GM23248 (cell line): ENCODE data around the gene TBC1D21.

Experiments used
- EZH2 ChIP-seq: fragments of 200-600 bp; sonication (generic); IDR thresholded peaks from 2 replicates; pipeline ENCODE4 v1.6.1; 2018; ENCODE audit warnings: antibody characterized with exemption, mild to moderate bottlenecking; ENCODE audit not compliant: insufficient read depth, poor library complexity, severe bottlenecking
- EZH2phosphoT487 ChIP-seq: fragments of 200-600 bp; sonication (generic); IDR thresholded peaks from 2 replicates; pipeline ENCODE4 v1.6.1; 2018; ENCODE audit warnings: antibody characterized with exemption, moderate library complexity, mild to moderate bottlenecking, low read depth; ENCODE audit not compliant: insufficient read depth

DNA sequence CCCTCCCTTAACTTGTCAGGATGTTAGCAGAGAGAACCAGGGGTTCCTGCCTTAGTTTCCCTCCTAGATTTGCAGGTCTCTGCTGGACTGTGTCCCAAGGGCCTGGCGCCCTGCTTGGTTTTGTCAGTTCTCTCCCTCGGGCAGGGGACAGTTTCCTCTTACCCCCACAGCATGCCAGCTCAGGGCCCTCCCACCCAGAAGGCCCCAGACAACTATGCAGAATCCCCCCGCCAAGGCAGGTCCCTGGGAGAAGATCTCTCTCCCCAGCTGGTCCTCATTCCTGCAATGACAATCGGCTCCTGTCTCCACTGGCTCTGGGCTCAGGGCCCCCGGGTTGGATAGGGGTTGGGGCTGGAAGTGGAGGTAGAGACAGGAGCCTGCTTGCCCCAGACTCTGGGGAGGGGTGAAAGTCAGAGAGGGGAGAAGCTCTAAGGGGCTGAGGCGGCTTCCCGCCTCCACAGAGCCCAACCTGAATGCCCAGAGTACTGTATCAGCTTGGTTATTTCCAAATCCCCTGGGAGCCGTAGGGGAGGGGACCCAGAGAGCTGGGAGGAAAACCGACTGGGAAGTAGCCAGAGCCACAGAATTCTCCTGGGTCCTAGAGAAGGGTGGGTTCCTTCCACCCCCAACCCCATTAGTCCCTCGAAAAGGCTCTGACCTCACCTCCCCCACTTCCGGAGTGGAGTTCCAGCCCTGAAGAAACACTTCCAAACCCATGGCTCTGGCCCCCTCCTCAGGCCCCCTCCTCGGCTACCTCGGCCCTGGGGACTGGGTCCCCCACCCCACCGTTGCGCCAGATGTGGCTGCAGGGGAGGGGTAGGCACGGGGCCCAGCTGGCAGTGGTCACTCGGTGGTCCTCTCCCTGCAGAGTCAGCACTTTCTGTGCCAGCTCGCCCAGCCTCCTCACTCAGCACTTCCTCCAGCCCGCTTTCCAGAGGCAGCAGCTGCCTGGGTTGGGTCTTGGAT lies 49.1 kb downstream of the TBC1D21 start:
- no peak for TF ChIP-seq EZH2
- no peak for TF ChIP-seq EZH2phosphoT487
